Mammary epithelial cell (primary cell): ENCODE data around the gene PLXNB2.

Experiments used
- CTCF ChIP-seq, 2 donors: IDR thresholded peaks in 1 of 2; conservative IDR thresholded peaks in 1 of 2; 2 replicates each; pipeline ENCODE4 v1.5.1; 2011 to 2012; ENCODE audit warnings: inconsistent platforms in 2 of 2, low read length in 2 of 2, mild to moderate bottlenecking in 2 of 2, control low read depth in 1 of 2, low read depth in 1 of 2; ENCODE audit not compliant: insufficient read depth in 1 of 2; ENCODE audit errors: extremely low read depth in 1 of 2
- EZH2 ChIP-seq: IDR thresholded peaks from 2 replicates; pipeline ENCODE4 v1.6.1; 2012; ENCODE audit warnings: low read length, inconsistent platforms, borderline replicate concordance

GRCh38 chr22:50338042-50338573 lies 30.7 kb upstream of the PLXNB2 start:
- TF ChIP-seq CTCF (conservative IDR thresholded peaks at IDR 0.05 in 1 of 2, IDR thresholded peaks at IDR 0.05 in 1 of 2; ENCODE audit: extremely low read depth in 1 of 2, insufficient read depth in 1 of 2, low read depth in 1 of 2, low read length in 2 of 2) (no peak), EZH2 (no peak)
